ENCODE measurements around the gene TTC21A.

- TF ChIP-seq, protein P1, sequence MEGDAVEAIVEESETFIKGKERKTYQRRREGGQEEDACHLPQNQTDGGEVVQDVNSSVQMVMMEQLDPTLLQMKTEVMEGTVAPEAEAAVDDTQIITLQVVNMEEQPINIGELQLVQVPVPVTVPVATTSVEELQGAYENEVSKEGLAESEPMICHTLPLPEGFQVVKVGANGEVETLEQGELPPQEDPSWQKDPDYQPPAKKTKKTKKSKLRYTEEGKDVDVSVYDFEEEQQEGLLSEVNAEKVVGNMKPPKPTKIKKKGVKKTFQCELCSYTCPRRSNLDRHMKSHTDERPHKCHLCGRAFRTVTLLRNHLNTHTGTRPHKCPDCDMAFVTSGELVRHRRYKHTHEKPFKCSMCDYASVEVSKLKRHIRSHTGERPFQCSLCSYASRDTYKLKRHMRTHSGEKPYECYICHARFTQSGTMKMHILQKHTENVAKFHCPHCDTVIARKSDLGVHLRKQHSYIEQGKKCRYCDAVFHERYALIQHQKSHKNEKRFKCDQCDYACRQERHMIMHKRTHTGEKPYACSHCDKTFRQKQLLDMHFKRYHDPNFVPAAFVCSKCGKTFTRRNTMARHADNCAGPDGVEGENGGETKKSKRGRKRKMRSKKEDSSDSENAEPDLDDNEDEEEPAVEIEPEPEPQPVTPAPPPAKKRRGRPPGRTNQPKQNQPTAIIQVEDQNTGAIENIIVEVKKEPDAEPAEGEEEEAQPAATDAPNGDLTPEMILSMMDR (IDR thresholded peaks at IDR 0.05): no peak
- no peak for TF ChIP-seq POLR2A (IDR thresholded peaks at IDR 0.05)
- no peak for TF ChIP-seq POLR2AphosphoS5 (IDR thresholded peaks at IDR 0.05)
These were observed 41.6 kb downstream of the TTC21A start for GRCh38 chr3:39149059-39149455.

All from breast epithelium (tissue), 3 donors.